ENCODE measurements around the gene EXOC6B.

Gene EXOC6B

GRCh38 chr2:72744049-72744448 is 81.8 kb downstream of the EXOC6B start:
- DNase-seq (ENCODE audit: low read depth in 2 of 2, low spot score in 1 of 2), result no peak

GRCh38 chr2:72743481-72743880 is 82.4 kb downstream of the EXOC6B start:
- DNase-seq (ENCODE audit: low read depth in 2 of 2, low spot score in 1 of 2), result no peak

GRCh38 chr2:72738096-72738495 is 87.7 kb downstream of the EXOC6B start:
- no peak for DNase-seq (ENCODE audit: low read depth in 2 of 2, low spot score in 1 of 2)

GRCh38 chr2:72734432-72734831 is 91.4 kb downstream of the EXOC6B start:
- DNase-seq (ENCODE audit: low read depth in 2 of 2, low spot score in 1 of 2), result no peak

GRCh38 chr2:72731116-72731515 is 94.7 kb downstream of the EXOC6B start:
- no peak for DNase-seq (ENCODE audit: low read depth in 2 of 2, low spot score in 1 of 2)

GRCh38 chr2:72727356-72727755 is 98.5 kb downstream of the EXOC6B start:
- DNase-seq (ENCODE audit: low read depth in 2 of 2, low spot score in 1 of 2), result no peak

GRCh38 chr2:72723769-72724370 is 102.0 kb downstream of the EXOC6B start:
- no peak for DNase-seq (ENCODE audit: low read depth in 2 of 2, low spot score in 1 of 2)

GRCh38 chr2:72722492-72723070 is 103.3 kb downstream of the EXOC6B start:
- no peak for DNase-seq (ENCODE audit: low read depth in 2 of 2, low spot score in 1 of 2)

GRCh38 chr2:72719416-72719815 is 106.4 kb downstream of the EXOC6B start:
- DNase-seq (ENCODE audit: low read depth in 2 of 2, low spot score in 1 of 2), result no peak

GRCh38 chr2:72718876-72719275 is 107.0 kb downstream of the EXOC6B start:
- no peak for DNase-seq (ENCODE audit: low read depth in 2 of 2, low spot score in 1 of 2)

- no peak for DNase-seq (ENCODE audit: low read depth in 2 of 2, low spot score in 1 of 2)
These were observed 109.2 kb downstream of the EXOC6B start for GRCh38 chr2:72716601-72717000.

GRCh38 chr2:72713857-72714256 is 112.0 kb downstream of the EXOC6B start:
- no peak for DNase-seq (ENCODE audit: low read depth in 2 of 2, low spot score in 1 of 2)

GRCh38 chr2:72712977-72713376 is 112.9 kb downstream of the EXOC6B start:
- DNase-seq (ENCODE audit: low read depth in 2 of 2, low spot score in 1 of 2), result no peak

GRCh38 chr2:72712304-72712703 is 113.5 kb downstream of the EXOC6B start:
- DNase-seq (ENCODE audit: low read depth in 2 of 2, low spot score in 1 of 2), result no peak

- DNase-seq (ENCODE audit: low read depth in 2 of 2, low spot score in 1 of 2), result no peak
These were observed 115.2 kb downstream of the EXOC6B start for GRCh38 chr2:72710418-72711152.

- no peak for DNase-seq (ENCODE audit: low read depth in 2 of 2, low spot score in 1 of 2)
These were observed 117.6 kb downstream of the EXOC6B start for GRCh38 chr2:72708236-72708635.

GRCh38 chr2:72698300-72698699 is 127.5 kb downstream of the EXOC6B start:
- no peak for DNase-seq (ENCODE audit: low read depth in 2 of 2, low spot score in 1 of 2)

- DNase-seq (ENCODE audit: low read depth in 2 of 2, low spot score in 1 of 2), result no peak
These were observed 129.3 kb downstream of the EXOC6B start for GRCh38 chr2:72696559-72696958.

- no peak for DNase-seq (ENCODE audit: low read depth in 2 of 2, low spot score in 1 of 2)
These were observed 130.2 kb downstream of the EXOC6B start for GRCh38 chr2:72695676-72696075.

GRCh38 chr2:72694715-72695496 is 130.9 kb downstream of the EXOC6B start:
- no peak for DNase-seq (ENCODE audit: low read depth in 2 of 2, low spot score in 1 of 2)

GRCh38 chr2:72689579-72690195 is 136.1 kb downstream of the EXOC6B start:
- DNase-seq (ENCODE audit: low read depth in 2 of 2, low spot score in 1 of 2), result no peak

Measured in stimulated activated CD8-positive, alpha-beta memory T cell treated with anti-CD3 and anti-CD28 coated beads, Interleukin-4, amount 100 ng/mL, for 1 hour (primary cell).